ENCODE results near the gene DDN. TPM values are rescaled to one million over a fixed set of nuclear protein-coding genes. Genes with fewer than 3 reads are reported as not detected.

The DDN gene
- total RNA-seq, 2 donors from 2014 or later, result 0.17 to 0.21 TPM

GRCh38 chr12:48946943-48947342 is 52.2 kb downstream of the DDN start:
- TF ChIP-seq, protein P1, sequence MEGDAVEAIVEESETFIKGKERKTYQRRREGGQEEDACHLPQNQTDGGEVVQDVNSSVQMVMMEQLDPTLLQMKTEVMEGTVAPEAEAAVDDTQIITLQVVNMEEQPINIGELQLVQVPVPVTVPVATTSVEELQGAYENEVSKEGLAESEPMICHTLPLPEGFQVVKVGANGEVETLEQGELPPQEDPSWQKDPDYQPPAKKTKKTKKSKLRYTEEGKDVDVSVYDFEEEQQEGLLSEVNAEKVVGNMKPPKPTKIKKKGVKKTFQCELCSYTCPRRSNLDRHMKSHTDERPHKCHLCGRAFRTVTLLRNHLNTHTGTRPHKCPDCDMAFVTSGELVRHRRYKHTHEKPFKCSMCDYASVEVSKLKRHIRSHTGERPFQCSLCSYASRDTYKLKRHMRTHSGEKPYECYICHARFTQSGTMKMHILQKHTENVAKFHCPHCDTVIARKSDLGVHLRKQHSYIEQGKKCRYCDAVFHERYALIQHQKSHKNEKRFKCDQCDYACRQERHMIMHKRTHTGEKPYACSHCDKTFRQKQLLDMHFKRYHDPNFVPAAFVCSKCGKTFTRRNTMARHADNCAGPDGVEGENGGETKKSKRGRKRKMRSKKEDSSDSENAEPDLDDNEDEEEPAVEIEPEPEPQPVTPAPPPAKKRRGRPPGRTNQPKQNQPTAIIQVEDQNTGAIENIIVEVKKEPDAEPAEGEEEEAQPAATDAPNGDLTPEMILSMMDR (IDR thresholded peaks at IDR 0.05), result no peak
- Histone ChIP-seq H3K27ac (peak overlapping the region; percentile 72), H3K9me3 (no peaks in the 10 kb centered on the region), H3K36me3 (no peaks in the 10 kb centered on the region), H3K9ac (ENCODE audit: low read depth in 2 of 2, low read length in 2 of 2) (peak overlapping the region in 1 of 2 donors; percentile 8), H3K4me3 (no peak overlapping the region), H3K27me3 (no peaks in the 10 kb centered on the region), H3K4me1 (peaks cover 7% of the 10 kb centered on the region)
- DNase-seq, result no peak
- intact Hi-C loops (cut with DNase I), result no loop called here

DNA sequence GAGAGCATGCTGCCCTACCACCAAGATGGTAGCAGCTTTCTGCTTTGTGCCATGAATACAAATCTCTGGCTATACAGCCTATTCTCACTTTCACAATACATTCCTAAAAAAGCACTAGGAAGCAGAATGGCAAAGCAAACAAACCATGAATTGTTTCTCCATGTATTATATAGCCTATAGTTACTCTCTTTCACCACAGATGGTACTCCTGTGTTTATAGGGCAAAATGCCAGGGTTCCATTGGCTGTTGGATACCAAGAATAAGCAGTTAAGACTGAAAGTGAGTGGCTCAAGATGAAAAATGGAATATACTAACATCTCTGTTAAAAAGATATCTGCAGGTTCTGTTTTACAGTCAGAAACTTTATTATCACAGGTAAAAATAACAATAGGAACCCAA is 53.0 kb downstream of the DDN start:
- no peaks in the 10 kb centered on the region for H3K9me3 ChIP-seq
- intact Hi-C loops (cut with DNase I), result no loop called here
- TF ChIP-seq, protein P1 (IDR thresholded peaks at IDR 0.05), result no peak
- H3K27me3 ChIP-seq, result no peaks in the 10 kb centered on the region
- H3K9ac ChIP-seq (ENCODE audit: low read depth in 2 of 2, low read length in 2 of 2), result peak overlapping the region in 1 of 2 donors; percentile 8
- peak overlapping the region; percentile 72 for H3K27ac ChIP-seq
- H3K4me1 ChIP-seq, result peaks cover 7% of the 10 kb centered on the region
- no peak overlapping the region for H3K4me3 ChIP-seq
- H3K36me3 ChIP-seq, result peaks cover 2% of the 10 kb centered on the region
- peak; percentile 55 for DNase-seq

Other genes starting within 250 kb of the DDN start
- gene ADCY6, start 210.3 kb downstream of the DDN start, total RNA-seq, result 100 to 1,000 TPM in 1 of 2 donors, 10 to 100 TPM in 1; 84.7 to 121 TPM
- gene CACNB3, start 180.9 kb downstream of the DDN start, total RNA-seq, result 10 to 100 TPM; 23.4 to 54.5 TPM
- gene DDX23, start 147.2 kb downstream of the DDN start, total RNA-seq, result 100 to 1,000 TPM in 1 of 2 donors, 10 to 100 TPM in 1; 87.2 to 150 TPM
- gene RND1, start 133.5 kb downstream of the DDN start, total RNA-seq, result 1 to 10 TPM; 2.5 to 3.4 TPM
- gene FKBP11, start 73.9 kb downstream of the DDN start, total RNA-seq, result 10 to 100 TPM; 33.7 to 47.4 TPM
- 100 to 1,000 TPM; 255 to 261 TPM for gene ARF3, start 41.9 kb downstream of the DDN start, total RNA-seq
- gene WNT10B, start 27.6 kb downstream of the DDN start, total RNA-seq, result under 1 TPM; 0.24 to 0.47 TPM
- not detected for gene WNT1, start 21.1 kb downstream of the DDN start, total RNA-seq
- gene PRKAG1, start 19.4 kb upstream of the DDN start, total RNA-seq, result 10 to 100 TPM; 49.5 to 54.8 TPM
- 10 to 100 TPM; 50.2 to 87.5 TPM for gene KMT2D, start 61.4 kb upstream of the DDN start, total RNA-seq
- gene RHEBL1, start 70.6 kb upstream of the DDN start, total RNA-seq, result under 1 TPM; 0.27 to 0.32 TPM
- gene DHH, start 95.4 kb upstream of the DDN start, total RNA-seq, result under 1 TPM; 0.29 to 0.52 TPM
- 10 to 100 TPM; 36.9 to 38.2 TPM for gene LMBR1L, start 111.5 kb upstream of the DDN start, total RNA-seq
- 1,000 to 10,000 TPM in 1 of 2 donors, 100 to 1,000 TPM in 1; 445 to 1,717 TPM for gene TUBA1B, start 132.0 kb upstream of the DDN start, total RNA-seq
- 10 to 100 TPM; 16.9 to 70.3 TPM for gene TUBA1A, start 189.7 kb upstream of the DDN start, total RNA-seq